WTC11 (cell line): ENCODE measurements around the gene SORCS2. TPM values are rescaled to one million over a fixed set of nuclear protein-coding genes. Genes with fewer than 3 reads are reported as not detected.

Experiments
- ATAC-seq: fragments of 200-7000 bp; cut with Tn5 transposase; 2 replicates; pipeline ENCODE4 v1.10.0; 2021; ENCODE audit warnings: mild to moderate bottlenecking, moderate library complexity
- CTCF ChIA-PET: fragments of 300-600 bp; sonication (Branson Sonifier 250); formaldehyde crosslinking; loops from one replicate; lab custom pipeline; 2021; ENCODE audit warnings: antibody characterized with exemption; lab: Charles Lee
- POLR2A ChIA-PET: fragments of 350-600 bp; sonication (Branson Sonifier 250); formaldehyde crosslinking; loops from one replicate; lab custom pipeline; 2021; ENCODE audit warnings: antibody characterized with exemption; lab: Charles Lee
- DNase-seq: peaks from one replicate; pipeline ENCODE4 v3.0.0; 2021; ENCODE audit warnings: low spot score
- H3K27ac Mint-ChIP-seq: 2 replicates; pipeline ENCODE4 v1.8.0; 2021; ENCODE audit warnings: mixed read lengths
- H3K27me3 Mint-ChIP-seq: 2 replicates; pipeline ENCODE4 v1.8.0; 2021; ENCODE audit warnings: low read depth, mild to moderate bottlenecking, moderate library complexity, mixed read lengths
- H3K36me3 Mint-ChIP-seq: 2 replicates; pipeline ENCODE4 v1.8.0; 2021; ENCODE audit warnings: mixed read lengths
- H3K4me1 Mint-ChIP-seq: 2 replicates; pipeline ENCODE4 v1.8.0; 2022; ENCODE audit warnings: mixed read lengths
- H3K4me3 Mint-ChIP-seq: 2 replicates; pipeline ENCODE4 v1.8.0; 2021; ENCODE audit warnings: mild to moderate bottlenecking, moderate library complexity, mixed read lengths
- H3K9me3 Mint-ChIP-seq: 2 replicates; pipeline ENCODE4 v1.8.0; 2021; ENCODE audit warnings: mixed read lengths
- CBFB ChIP-seq: sonication (generic); formaldehyde crosslinking; IDR thresholded peaks from 2 replicates; pipeline ENCODE4 v1.8.1; 2022; ENCODE audit warnings: mild to moderate bottlenecking, low read depth, missing genetic modification reagents
- CDX4 ChIP-seq: fragments of 250-450 bp; sonication (Bioruptor Pico); IDR thresholded peaks from 2 replicates; pipeline ENCODE4 v1.9.0; 2021; ENCODE audit warnings: moderate library complexity, mild to moderate bottlenecking, inconsistent platforms, borderline replicate concordance
- CREM ChIP-seq: sonication (generic); formaldehyde crosslinking; IDR thresholded peaks from 2 replicates; pipeline ENCODE4 v1.8.1; 2022; ENCODE audit warnings: mild to moderate bottlenecking, missing genetic modification reagents, moderate library complexity
- ERG ChIP-seq: fragments of 250-450 bp; sonication (Bioruptor Pico); IDR thresholded peaks from 2 replicates; pipeline ENCODE4 v1.8.0; 2021; ENCODE audit warnings: mild to moderate bottlenecking
- FOXP1 ChIP-seq: sonication (generic); formaldehyde crosslinking; IDR thresholded peaks from 2 replicates; pipeline ENCODE4 v1.8.0; 2022; ENCODE audit warnings: missing genetic modification reagents, mild to moderate bottlenecking, moderate library complexity, borderline replicate concordance
- IRF2 ChIP-seq: sonication (generic); formaldehyde crosslinking; IDR thresholded peaks from 2 replicates; pipeline ENCODE4 v1.8.0; 2022; ENCODE audit warnings: low read depth, missing genetic modification reagents, borderline replicate concordance
- KAT7 ChIP-seq: sonication (generic); formaldehyde crosslinking; IDR thresholded peaks from 2 replicates; pipeline ENCODE4 v1.8.1; 2023; ENCODE audit warnings: missing genetic modification reagents, mild to moderate bottlenecking, borderline replicate concordance
- MXD4 ChIP-seq: fragments of 250-450 bp; sonication (Bioruptor Pico); IDR thresholded peaks from 2 replicates; pipeline ENCODE4 v1.8.0; 2021; ENCODE audit warnings: mild to moderate bottlenecking, moderate library complexity, borderline replicate concordance
- NFYB ChIP-seq: sonication (generic); formaldehyde crosslinking; conservative IDR thresholded peaks from 2 replicates; pipeline ENCODE4 v1.8.0; 2022; ENCODE audit warnings: low read depth, missing genetic modification reagents
- NR1H2 ChIP-seq: sonication (generic); formaldehyde crosslinking; IDR thresholded peaks from 2 replicates; pipeline ENCODE4 v1.9.0; 2021; ENCODE audit warnings: mild to moderate bottlenecking, moderate library complexity, missing genetic modification reagents
- RELA ChIP-seq: sonication (generic); formaldehyde crosslinking; IDR thresholded peaks from 2 replicates; pipeline ENCODE4 v1.8.1; 2022; ENCODE audit warnings: missing genetic modification reagents, mild to moderate bottlenecking, borderline replicate concordance
- SOX15 ChIP-seq: fragments of 250-450 bp; sonication (Bioruptor Pico); IDR thresholded peaks from 2 replicates; pipeline ENCODE4 v1.9.0; 2021; ENCODE audit warnings: mild to moderate bottlenecking
- TEAD1 ChIP-seq: sonication (generic); formaldehyde crosslinking; IDR thresholded peaks from 2 replicates; pipeline ENCODE4 v1.8.0; 2022; ENCODE audit warnings: mild to moderate bottlenecking, missing genetic modification reagents
- TP53 ChIP-seq: sonication (generic); formaldehyde crosslinking; IDR thresholded peaks from 2 replicates; pipeline ENCODE4 v1.8.1; 2023; ENCODE audit warnings: mild to moderate bottlenecking, missing genetic modification reagents
- ZBTB43 ChIP-seq: sonication (generic); formaldehyde crosslinking; IDR thresholded peaks from 2 replicates; pipeline ENCODE4 v1.8.1; 2023; ENCODE audit warnings: mild to moderate bottlenecking, missing genetic modification reagents
- ZMAT4 ChIP-seq: fragments of 250-450 bp; sonication (Bioruptor Pico); IDR thresholded peaks from 2 replicates; pipeline ENCODE4 v1.9.0; 2021; ENCODE audit warnings: mild to moderate bottlenecking
- ZNF416 ChIP-seq: fragments of 250-450 bp; sonication (Bioruptor Pico); IDR thresholded peaks from 2 replicates; pipeline ENCODE4 v1.9.0; 2021; ENCODE audit warnings: mild to moderate bottlenecking, inconsistent platforms
- total RNA-seq: library from RNA; stranded (reverse); gene quantifications from 3 replicates; pipeline ENCODE4 v1.2.3, GENCODE V29; 2021
- TF ChIP-seq, protein P1 (sequence below): fragments of 250-450 bp; sonication (Bioruptor Pico); IDR thresholded peaks from 2 replicates; pipeline ENCODE4 v2.1.2; 2022; ENCODE audit warnings: mild to moderate bottlenecking, moderate library complexity
- TF ChIP-seq, protein P2 (sequence below): fragments of 250-450 bp; sonication (Bioruptor Pico); conservative IDR thresholded peaks from 2 replicates; pipeline ENCODE4 v1.9.0; 2021; ENCODE audit warnings: mild to moderate bottlenecking
- TF ChIP-seq, protein P3 (sequence below): sonication (generic); formaldehyde crosslinking; IDR thresholded peaks from 2 replicates; pipeline ENCODE4 v1.8.0; 2022; ENCODE audit warnings: mild to moderate bottlenecking, missing genetic modification reagents
- TF ChIP-seq, protein P4 (sequence below): sonication (generic); formaldehyde crosslinking; IDR thresholded peaks from 2 replicates; pipeline ENCODE4 v1.8.0; 2022; ENCODE audit warnings: mild to moderate bottlenecking, missing genetic modification reagents

SORCS2 gene
- total RNA-seq, 1 experiment from 2014 or later = 6.6 TPM

DNA sequence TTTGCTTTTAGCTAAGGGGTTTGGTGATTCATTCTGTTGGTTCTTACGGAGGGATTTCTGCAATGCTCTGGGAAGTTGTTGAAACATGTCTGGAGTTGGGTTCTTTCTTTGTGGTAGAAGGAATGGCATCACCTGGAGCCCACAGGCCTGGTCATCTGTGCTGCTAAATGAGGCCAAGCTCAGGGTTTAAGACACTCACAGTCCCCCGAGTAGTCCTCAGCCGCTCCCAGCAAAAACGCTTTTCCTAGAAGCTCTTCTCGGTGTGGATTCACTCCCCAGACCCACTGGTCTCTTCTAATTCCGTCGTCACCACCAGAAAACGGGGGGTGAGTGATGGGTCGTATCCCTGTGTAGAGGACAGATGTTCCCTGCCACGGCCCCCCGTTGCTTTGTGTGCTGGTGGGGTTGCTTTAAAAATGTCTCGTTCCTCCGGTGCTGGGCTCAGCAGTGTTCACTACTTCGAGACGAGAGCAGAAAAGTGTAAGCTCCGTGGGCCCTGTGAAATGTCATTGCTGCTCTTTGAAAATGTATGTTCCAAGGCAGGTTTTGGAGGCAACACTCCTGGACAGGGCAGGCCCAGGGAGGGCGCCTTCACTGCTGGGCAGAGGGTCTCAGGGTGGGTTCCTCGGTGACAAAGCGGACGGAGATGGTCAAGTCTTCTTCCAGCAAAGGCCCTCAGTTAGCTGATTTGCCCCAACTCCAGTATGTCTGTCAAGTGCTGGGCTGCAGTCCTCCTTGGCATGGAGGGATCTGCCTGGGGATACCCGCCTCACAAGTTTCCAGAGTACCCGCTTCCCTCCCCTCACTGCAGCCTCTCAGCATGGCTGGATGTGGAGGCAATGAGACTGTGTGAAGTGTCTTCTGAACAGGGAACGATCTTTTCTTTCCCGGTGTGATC, 205.1 kb downstream of the SORCS2 start:
- H3K27me3 Mint-ChIP-seq = peaks cover 7% of the 10 kb centered on the region
- TF ChIP-seq ZBTB43 (no peak), KAT7 (CRISPR knock-in tag) (no peak), CBFB (CRISPR knock-in tag) (no peak), ERG (CRISPR knock-in tag) (no peak)
- TF ChIP-seq, protein P1, sequence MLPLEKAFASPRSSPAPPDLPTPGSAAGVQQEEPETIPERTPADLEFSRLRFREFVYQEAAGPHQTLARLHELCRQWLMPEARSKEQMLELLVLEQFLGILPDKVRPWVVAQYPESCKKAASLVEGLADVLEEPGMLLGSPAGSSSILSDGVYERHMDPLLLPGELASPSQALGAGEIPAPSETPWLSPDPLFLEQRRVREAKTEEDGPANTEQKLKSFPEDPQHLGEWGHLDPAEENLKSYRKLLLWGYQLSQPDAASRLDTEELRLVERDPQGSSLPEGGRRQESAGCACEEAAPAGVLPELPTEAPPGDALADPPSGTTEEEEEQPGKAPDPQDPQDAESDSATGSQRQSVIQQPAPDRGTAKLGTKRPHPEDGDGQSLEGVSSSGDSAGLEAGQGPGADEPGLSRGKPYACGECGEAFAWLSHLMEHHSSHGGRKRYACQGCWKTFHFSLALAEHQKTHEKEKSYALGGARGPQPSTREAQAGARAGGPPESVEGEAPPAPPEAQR (CRISPR knock-in tag) = no peak
- H3K36me3 Mint-ChIP-seq = no peaks in the 10 kb centered on the region
- POLR2A ChIA-PET = no interaction called here
- ATAC-seq = no peak
- DNase-seq = no peak
- CTCF ChIA-PET = interaction anchor here (0.9 to 1.7 kb wide), 5 partner anchors 62 to 253 kb away, joined by 3 to 4 read pairs (median 3); no protein-coding TSS in a partner anchor
- H3K4me3 Mint-ChIP-seq = no peak overlapping the region
- no peaks in the 10 kb centered on the region for H3K4me1 Mint-ChIP-seq
- H3K9me3 Mint-ChIP-seq = peaks cover 10% of the 10 kb centered on the region
- H3K27ac Mint-ChIP-seq = no peak overlapping the region

- no peak overlapping the region for H3K4me3 Mint-ChIP-seq
- TF ChIP-seq, protein P2, sequence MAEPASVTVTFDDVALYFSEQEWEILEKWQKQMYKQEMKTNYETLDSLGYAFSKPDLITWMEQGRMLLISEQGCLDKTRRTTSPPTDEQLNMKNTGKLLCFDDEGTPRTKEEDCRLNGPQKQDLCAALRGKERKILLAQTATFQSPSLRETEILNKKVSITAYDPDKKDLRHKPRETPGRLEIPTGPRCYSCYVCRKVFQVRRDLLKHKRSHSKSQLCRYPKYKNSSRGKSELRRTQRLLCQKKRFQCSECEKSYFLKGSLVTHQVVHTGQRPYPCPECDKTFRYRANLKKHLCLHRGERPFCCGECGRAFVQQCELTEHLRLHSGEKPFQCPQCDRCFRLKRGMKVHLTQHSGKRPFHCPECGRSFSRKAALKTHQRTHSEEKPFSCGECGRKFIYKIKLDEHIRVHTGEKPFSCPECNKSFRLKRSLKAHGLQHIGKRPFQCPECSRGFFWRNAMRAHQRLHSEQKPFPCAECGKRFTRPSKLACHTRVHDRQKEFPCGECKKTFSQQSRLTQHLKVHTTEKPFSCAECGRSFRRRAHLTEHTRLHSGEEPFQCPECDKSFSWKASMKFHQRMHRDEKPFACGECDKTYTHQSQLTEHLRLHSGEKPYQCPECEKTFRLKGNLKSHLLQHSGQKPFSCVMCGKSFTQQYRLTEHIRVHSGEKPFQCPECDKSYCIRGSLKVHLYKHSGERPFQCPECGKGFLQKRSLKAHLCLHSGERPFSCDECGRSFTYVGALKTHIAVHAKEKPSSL (CRISPR knock-in tag) = no peak
- TF ChIP-seq RELA (CRISPR knock-in tag) (no peak), TEAD1 (no peak), FOXP1 (CRISPR knock-in tag) (no peak), ZMAT4 (CRISPR knock-in tag) (no peak), ZNF416 (no peak), CDX4 (CRISPR knock-in tag) (no peak), NFYB (no peak), MXD4 (CRISPR knock-in tag) (no peak), TP53 (CRISPR knock-in tag) (no peak), IRF2 (CRISPR knock-in tag) (no peak), NR1H2 (CRISPR knock-in tag) (no peak), SOX15 (CRISPR knock-in tag) (no peak), CREM (no peak)
- TF ChIP-seq, protein P3, sequence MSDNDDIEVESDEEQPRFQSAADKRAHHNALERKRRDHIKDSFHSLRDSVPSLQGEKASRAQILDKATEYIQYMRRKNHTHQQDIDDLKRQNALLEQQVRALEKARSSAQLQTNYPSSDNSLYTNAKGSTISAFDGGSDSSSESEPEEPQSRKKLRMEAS (CRISPR knock-in tag) = no peak
- TF ChIP-seq, protein P4, sequence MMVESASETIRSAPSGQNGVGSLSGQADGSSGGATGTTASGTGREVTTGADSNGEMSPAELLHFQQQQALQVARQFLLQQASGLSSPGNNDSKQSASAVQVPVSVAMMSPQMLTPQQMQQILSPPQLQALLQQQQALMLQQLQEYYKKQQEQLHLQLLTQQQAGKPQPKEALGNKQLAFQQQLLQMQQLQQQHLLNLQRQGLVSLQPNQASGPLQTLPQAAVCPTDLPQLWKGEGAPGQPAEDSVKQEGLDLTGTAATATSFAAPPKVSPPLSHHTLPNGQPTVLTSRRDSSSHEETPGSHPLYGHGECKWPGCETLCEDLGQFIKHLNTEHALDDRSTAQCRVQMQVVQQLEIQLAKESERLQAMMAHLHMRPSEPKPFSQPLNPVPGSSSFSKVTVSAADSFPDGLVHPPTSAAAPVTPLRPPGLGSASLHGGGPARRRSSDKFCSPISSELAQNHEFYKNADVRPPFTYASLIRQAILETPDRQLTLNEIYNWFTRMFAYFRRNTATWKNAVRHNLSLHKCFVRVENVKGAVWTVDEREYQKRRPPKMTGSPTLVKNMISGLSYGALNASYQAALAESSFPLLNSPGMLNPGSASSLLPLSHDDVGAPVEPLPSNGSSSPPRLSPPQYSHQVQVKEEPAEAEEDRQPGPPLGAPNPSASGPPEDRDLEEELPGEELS = no peak
- ChIA-PET CTCF (interaction anchor here (1.5 kb wide), 2 partner anchors 63 to 253 kb away, joined by 3 to 4 read pairs; no protein-coding TSS in a partner anchor), POLR2A (no interaction called here)
- DNase-seq = no peak
- H3K9me3 Mint-ChIP-seq = peaks cover 10% of the 10 kb centered on the region
- H3K4me1 Mint-ChIP-seq = no peaks in the 10 kb centered on the region
- no peak for ATAC-seq
- no peaks in the 10 kb centered on the region for H3K36me3 Mint-ChIP-seq
- no peak overlapping the region for H3K27ac Mint-ChIP-seq
- H3K27me3 Mint-ChIP-seq = peaks cover 10% of the 10 kb centered on the region
Observed at GRCh38 chr4:7398104-7398423, 205.7 kb downstream of the SORCS2 start.
